HUES48 (cell line): ENCODE data around the gene MADD.

Source experiments
- H3K27ac ChIP-seq: one replicate; pipeline ENCODE4 v1.7.0; 2013; ENCODE audit warnings: low read depth, low read length, inconsistent platforms
- H3K27me3 ChIP-seq: 2 replicates; pipeline ENCODE4 v1.6.1; 2013; ENCODE audit warnings: mild to moderate bottlenecking, low read length; ENCODE audit not compliant: control insufficient read depth, insufficient read depth
- H3K36me3 ChIP-seq: 2 replicates; pipeline ENCODE4 v1.6.1; 2013; ENCODE audit warnings: low read length; ENCODE audit not compliant: control insufficient read depth, insufficient read depth
- H3K4me1 ChIP-seq: 2 replicates; pipeline ENCODE4 v1.6.1; 2013; ENCODE audit warnings: mild to moderate bottlenecking, low read length; ENCODE audit not compliant: control insufficient read depth, insufficient read depth
- H3K4me3 ChIP-seq: 2 replicates; pipeline ENCODE4 v1.5.1; 2013; ENCODE audit warnings: mild to moderate bottlenecking, low read depth, low read length
- H3K9ac ChIP-seq: 2 replicates; pipeline ENCODE4 v1.6.1; 2013; ENCODE audit warnings: mild to moderate bottlenecking, low read depth, low read length, moderate library complexity
- H3K9me3 ChIP-seq: 2 replicates; pipeline ENCODE4 v1.6.1; 2013; ENCODE audit warnings: low read length; ENCODE audit not compliant: control insufficient read depth, insufficient read depth

MADD gene

GRCh38 chr11:47241841-47242301 lies 28.1 kb upstream of the MADD start:
- H3K36me3 ChIP-seq: peaks cover 75% of the 10 kb centered on the region
- no peak overlapping the region for H3K27ac ChIP-seq

GRCh38 chr11:47242596-47243192 lies 27.2 kb upstream of the MADD start:
- Histone ChIP-seq H3K27ac (no peak overlapping the region), H3K9ac (no peak overlapping the region), H3K27me3 (no peaks in the 10 kb centered on the region), H3K36me3 (peaks cover 74% of the 10 kb centered on the region), H3K4me3 (no peak overlapping the region), H3K4me1 (no peaks in the 10 kb centered on the region), H3K9me3 (no peaks in the 10 kb centered on the region)

More at GRCh38 chr11:47241841-47242301, 28.1 kb upstream of the MADD start:
- no peak overlapping the region for H3K9ac ChIP-seq
- H3K9me3 ChIP-seq: no peaks in the 10 kb centered on the region
- H3K4me1 ChIP-seq: no peaks in the 10 kb centered on the region
- no peaks in the 10 kb centered on the region for H3K27me3 ChIP-seq
- no peak overlapping the region for H3K4me3 ChIP-seq

- H3K9ac ChIP-seq: no peak overlapping the region
- H3K4me1 ChIP-seq: no peaks in the 10 kb centered on the region
- H3K36me3 ChIP-seq: peaks cover 68% of the 10 kb centered on the region
- H3K9me3 ChIP-seq: no peaks in the 10 kb centered on the region
- H3K27me3 ChIP-seq: no peaks in the 10 kb centered on the region
- H3K27ac ChIP-seq: no peak overlapping the region
- no peak overlapping the region for H3K4me3 ChIP-seq
Observed at GRCh38 chr11:47243454-47243853, 26.5 kb upstream of the MADD start.

DNA sequence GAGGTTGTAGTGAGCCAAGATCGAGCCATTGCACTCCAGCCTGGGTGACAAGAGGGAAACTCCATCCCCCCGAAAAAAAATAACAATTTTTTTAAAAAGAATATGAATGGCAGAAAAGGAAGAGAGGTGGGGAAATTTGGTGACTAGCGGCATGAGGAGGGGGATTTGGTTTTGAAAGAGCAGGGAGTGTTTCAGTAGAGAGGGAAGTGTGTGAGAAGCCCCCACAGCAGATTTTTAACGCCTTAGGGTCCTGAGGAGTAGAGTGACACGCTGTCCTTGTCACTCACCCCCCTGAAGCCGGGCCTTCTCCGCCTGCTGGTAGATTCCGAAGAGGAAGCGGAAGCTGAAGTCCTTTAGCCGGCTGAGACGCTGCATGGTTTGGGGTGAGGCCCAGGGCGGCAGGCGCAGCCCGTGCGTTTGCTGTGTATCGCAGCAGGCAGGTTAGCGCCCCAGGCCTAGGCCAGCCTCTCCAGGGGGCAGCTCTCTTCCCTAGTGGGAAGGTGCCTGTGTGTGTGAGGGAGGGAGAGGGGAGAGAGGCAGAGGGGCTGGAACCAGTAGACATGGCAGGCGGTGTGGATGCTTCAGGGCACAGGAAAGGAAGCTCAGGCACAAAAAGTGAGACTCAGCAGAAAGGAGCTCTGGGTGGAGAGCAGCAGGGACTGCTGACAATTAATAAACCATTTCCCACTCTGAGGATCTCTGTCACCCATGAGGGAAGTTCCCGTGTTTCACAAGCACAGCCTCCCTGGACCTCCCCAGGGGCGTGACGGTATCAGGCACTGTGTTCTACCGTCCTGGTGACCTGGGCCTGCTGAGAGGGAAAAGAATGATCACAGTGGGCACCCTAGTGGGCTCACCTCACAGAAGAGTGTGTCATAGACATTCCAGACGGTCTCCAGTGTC lies 25.2 kb upstream of the MADD start:
- H3K9me3 ChIP-seq: no peaks in the 10 kb centered on the region
- H3K4me1 ChIP-seq: 0 out of 2 replicates have a peak, but pooled peaks cover 3% of the 10 kb centered on the region
- H3K27me3 ChIP-seq: no peaks in the 10 kb centered on the region
- no peak overlapping the region for H3K9ac ChIP-seq
- no peak overlapping the region for H3K4me3 ChIP-seq
- H3K27ac ChIP-seq: no peak overlapping the region
- H3K36me3 ChIP-seq: peaks cover 56% of the 10 kb centered on the region

DNA sequence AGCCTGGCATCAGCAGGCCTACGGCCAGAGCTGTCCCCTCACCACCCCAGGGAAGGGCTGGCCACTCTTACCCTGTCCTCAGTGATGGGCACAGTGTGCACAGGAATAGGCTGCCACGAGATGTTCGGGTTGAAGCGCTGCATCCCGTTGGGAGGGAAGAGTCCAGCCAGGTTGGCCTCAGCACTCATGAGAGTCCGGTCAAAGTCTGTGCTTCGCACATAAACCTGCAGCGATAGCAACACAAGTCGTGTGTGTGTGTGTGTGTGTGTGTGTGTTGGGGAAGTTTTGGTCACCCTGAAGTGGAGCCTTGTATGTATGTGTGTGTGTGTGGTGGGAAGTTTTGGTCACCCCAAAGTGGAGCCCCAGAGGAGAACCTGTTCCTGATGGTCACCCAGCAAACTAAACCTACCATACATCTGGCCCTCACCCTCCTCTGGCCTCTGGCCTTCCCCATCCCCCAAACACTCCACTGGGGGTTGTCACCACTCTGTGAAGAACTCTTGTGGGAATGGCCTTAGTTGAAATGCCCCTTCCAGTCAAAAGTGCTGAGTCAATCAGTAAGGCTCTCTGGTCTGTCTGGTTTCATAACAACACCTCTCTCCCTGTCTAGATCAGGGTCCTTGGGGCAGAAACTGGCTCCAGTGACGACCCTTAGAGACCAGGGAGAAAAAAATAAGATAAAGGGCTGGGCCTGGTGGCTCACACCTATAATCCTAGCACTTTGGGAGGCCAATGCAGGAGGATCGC lies 24.1 kb upstream of the MADD start:
- Histone ChIP-seq H3K4me1 (0 out of 2 replicates have a peak, but pooled peaks cover 3% of the 10 kb centered on the region), H3K4me3 (no peak overlapping the region), H3K9me3 (no peaks in the 10 kb centered on the region), H3K27ac (no peak overlapping the region), H3K27me3 (no peaks in the 10 kb centered on the region), H3K36me3 (peaks cover 48% of the 10 kb centered on the region), H3K9ac (no peak overlapping the region)

DNA sequence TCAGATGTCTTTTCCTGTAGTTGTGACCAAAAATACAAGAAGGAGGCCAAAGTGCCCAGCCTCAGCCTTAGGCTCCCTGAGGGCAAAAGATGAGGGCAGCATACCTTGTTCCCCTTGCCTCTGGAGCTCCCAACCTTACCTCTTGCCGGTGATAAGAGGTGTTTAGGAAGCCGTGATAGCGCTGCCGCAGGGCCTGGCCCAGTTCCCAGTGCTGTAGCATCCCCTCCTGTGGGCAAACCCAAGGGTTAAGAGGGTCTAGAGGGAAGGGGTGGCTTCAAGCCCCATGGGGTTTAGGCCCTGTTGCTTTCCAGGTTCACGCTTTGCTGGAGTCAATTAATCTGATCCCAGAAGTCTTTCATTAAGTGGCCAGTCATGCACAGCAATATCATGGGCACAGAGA lies 22.4 kb upstream of the MADD start:
- Histone ChIP-seq H3K36me3 (peaks cover 33% of the 10 kb centered on the region), H3K27me3 (no peaks in the 10 kb centered on the region), H3K4me3 (peak overlapping the region; percentile 83; the same call in 1 of the 2 replicates), H3K27ac (no peak overlapping the region), H3K9me3 (no peaks in the 10 kb centered on the region), H3K4me1 (0 out of 2 replicates have a peak, but pooled peaks cover 3% of the 10 kb centered on the region), H3K9ac (no peak overlapping the region)

DNA sequence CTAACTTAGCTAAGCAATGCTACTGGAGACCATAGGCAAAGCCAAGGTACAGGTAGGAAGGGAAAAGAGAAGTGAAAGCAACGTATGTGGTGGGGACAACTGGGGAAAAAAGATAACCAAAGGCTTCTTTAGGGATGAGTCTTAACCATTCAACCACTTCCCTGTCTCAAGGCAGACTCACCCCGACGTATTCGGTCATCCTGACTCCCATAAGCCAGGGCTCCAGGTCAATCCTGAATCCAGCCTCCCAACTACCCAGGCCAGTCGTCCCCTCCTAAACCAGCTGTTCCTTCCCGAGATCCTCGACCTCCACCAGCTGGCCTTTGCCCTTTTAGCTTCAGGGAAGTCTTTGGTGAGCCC lies 21.6 kb upstream of the MADD start:
- 0 out of 2 replicates have a peak, but pooled peaks cover 3% of the 10 kb centered on the region for H3K4me1 ChIP-seq
- peak overlapping the region; percentile 83 for H3K4me3 ChIP-seq
- peaks cover 29% of the 10 kb centered on the region for H3K36me3 ChIP-seq
- peak overlapping the region; percentile 87 for H3K9ac ChIP-seq
- H3K27ac ChIP-seq: peak overlapping the region; percentile 85
- no peaks in the 10 kb centered on the region for H3K9me3 ChIP-seq
- H3K27me3 ChIP-seq: no peaks in the 10 kb centered on the region

GRCh38 chr11:47248664-47249377 lies 21.1 kb upstream of the MADD start, which contains the start of gene ACP2:
Gene ACP2 (minus strand): TSS chr11:47248814. CDS start chr11:47248789, 25 bp downstream.
- Histone ChIP-seq H3K4me3 (peak within 1 kb of the TSS; percentile 83), H3K27me3 (no peaks in the 10 kb centered on the region), H3K9me3 (no peaks in the 10 kb centered on the region), H3K36me3 (peaks cover 25% of the 10 kb centered on the region), H3K9ac (peak within 1 kb of the TSS; percentile 87), H3K4me1 (0 out of 2 replicates have a peak, but pooled peaks cover 3% of the 10 kb centered on the region), H3K27ac (peak within 1 kb of the TSS; percentile 85)

- peak overlapping the region; percentile 87 for H3K9ac ChIP-seq
Observed at GRCh38 chr11:47249378-47249715, 20.6 kb upstream of the MADD start.

GRCh38 chr11:47251751-47252150 lies 18.2 kb upstream of the MADD start:
- no peaks in the 10 kb centered on the region for H3K27me3 ChIP-seq
- H3K27ac ChIP-seq: no peak overlapping the region
- H3K9me3 ChIP-seq: no peaks in the 10 kb centered on the region
- H3K9ac ChIP-seq: no peak overlapping the region
- peaks cover 5% of the 10 kb centered on the region for H3K36me3 ChIP-seq
- H3K4me1 ChIP-seq: 0 out of 2 replicates have a peak, but pooled peaks cover 3% of the 10 kb centered on the region
- H3K4me3 ChIP-seq: no peak overlapping the region

More at GRCh38 chr11:47249378-47249715, 20.6 kb upstream of the MADD start:
- Histone ChIP-seq H3K9me3 (no peaks in the 10 kb centered on the region), H3K4me3 (peak overlapping the region; percentile 83), H3K27me3 (no peaks in the 10 kb centered on the region), H3K27ac (no peak overlapping the region), H3K36me3 (peaks cover 23% of the 10 kb centered on the region), H3K4me1 (0 out of 2 replicates have a peak, but pooled peaks cover 3% of the 10 kb centered on the region)
